NCI-H226 (cell line): ENCODE measurements around the gene RNF112.

ENCODE experiments used
- DNase-seq: peaks from one replicate; pipeline ENCODE4 v3.0.0-alpha.2; 2015

Gene RNF112

DNA sequence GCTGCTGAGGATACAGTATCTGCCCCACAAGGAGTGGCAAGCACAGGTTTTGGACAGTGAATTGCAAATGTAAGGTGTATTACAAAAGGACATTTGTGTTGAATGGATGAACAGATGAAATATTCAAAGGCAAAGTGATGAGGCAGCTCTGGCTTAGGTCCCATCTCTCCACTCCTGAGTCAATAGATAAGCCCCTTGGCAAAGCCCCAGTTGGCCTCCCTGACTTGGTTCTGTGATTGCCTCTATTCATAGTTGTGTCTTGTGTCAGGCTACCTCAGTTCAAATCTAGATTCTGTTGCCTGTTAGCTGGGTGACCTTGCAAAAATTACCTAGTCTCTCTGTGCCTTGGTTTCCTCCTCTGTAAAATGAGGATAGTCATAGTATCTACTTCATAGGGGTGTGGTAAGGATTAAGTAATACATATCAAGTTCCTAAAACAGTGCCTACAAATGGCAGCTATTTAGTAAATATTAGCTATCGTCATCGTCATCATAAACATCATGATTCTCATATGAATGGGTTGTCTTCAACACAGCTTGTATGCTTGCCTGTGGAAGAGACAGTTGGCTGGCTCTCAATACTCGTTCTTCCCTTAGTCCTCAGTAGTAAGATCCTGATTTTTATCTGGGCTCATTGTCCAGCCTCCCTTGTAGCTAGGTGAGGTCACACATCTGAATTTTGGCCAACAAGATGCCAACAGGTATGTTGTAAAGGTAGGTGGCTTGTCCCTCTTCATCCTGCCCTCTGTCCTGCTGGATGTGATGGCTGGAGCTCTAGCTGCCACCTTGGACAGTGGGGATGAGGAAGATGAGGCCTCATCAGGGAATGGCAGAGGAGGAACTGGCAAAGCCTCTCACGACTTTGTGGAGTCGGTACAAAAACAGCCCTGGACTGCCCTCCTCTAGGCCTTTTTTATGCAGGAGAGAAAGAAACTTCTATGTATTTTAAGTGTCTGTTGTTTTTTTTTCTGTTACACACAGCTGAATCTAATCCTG lies 21.9 kb upstream of the RNF112 start:
- DNase-seq: peak; percentile 41

DNA sequence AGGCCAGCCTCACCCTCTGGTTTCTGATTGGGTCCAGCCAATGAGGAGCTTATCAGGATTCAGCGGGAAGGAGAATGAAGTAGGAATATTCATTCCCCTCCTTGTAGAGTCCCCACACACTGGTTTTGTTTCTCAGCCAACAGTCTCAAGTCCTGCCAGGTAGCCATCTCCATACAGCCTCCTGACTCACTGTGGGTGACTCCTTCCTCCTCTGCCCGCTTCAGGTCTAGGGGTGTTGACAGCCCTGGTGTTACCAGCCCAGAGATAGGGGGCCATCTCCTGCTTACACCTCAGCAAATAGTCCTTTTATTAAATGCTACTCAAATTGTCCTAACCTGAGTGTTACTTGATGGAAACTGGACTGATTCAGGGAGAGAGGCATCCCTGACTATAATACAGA lies 20.1 kb upstream of the RNF112 start:
- DNase-seq: no peak

GRCh38 chr17:19391432-19391831 lies 19.6 kb upstream of the RNF112 start:
- no peak for DNase-seq

DNA sequence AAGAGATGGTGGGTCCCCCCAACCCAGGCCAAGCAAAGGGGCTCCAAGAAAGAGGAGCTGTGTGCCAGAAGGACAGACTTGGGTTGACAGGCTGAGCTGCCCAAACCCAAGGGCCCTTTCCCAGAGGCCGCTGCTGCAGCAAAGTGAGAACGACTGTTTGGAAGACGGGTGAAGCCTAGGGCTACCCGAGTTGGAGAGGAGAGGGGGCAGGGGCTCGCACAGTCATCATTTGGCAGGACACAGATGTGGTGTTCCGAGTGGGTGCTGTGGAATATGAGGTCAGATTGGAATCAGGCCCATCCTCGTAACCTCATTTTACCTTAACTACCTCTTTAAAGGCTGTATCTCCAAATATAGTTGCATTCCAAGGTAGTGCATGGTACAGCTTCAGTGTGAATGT lies 18.7 kb upstream of the RNF112 start:
- DNase-seq: no peak

GRCh38 chr17:19397556-19398041 lies 13.4 kb upstream of the RNF112 start:
- no peak for DNase-seq

DNA sequence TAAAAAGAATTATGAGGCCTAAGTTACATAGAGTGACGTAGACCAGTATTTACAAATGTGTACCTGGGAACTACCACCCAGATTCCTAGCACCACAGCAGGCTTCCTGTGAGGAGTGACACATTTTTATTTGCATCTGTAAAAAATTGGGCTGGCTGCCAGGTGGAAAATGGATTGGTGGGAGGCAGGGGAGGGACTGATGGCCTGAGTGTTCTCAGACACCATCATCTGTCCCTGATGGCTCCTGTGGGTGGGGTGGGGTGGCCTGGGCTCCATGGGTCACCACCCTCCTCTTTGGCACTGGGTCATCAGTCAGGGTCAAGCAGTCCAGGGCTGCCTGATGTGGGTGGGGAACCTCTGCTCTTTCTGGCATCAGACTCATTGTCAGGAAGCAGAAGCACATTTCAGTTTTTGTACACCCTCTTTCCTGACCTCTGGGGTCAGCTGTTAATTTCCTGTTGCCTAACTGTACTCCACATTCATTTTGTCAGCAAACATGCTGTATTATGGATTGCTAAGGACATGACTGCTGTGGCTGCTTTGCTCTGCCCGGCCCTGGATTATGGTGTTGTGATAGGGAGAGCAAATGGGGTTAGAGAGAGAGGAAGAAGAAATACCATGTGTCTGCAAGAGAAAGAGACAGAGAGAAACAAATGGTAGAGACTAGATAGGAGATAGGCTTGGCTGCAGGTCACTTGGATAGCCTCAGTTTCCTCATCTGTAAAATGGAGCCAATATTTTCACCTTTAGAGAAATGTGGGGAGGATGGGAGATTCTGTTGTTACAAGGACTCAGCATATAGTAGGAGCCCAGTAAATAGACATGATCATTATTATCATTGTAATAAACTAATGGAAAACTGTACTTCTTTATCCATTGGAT lies 12.5 kb upstream of the RNF112 start:
- DNase-seq: no peak

- DNase-seq: no peak
Observed at GRCh38 chr17:19399750-19400450, 11.1 kb upstream of the RNF112 start.

- DNase-seq: no peak
Observed at GRCh38 chr17:19401321-19402010, 9.6 kb upstream of the RNF112 start.

DNA sequence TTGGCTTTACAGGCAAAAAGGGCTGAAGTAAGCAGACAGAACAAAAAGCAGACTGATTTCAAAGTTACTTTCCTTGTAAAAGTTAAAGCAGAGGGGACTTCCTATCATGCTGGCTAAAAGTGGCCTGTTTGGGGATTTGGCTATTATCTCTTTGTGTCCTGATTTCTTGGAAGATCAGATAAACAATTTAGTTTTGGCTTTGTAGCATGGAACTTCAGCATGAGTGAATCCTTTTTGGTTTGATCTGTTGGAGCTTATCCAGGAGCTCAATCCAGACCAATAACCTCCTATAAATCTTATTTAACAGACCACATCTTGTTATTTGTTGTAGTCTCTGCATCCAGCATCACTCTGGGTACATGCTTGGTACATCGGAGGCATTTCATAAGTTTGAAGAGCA lies 8.9 kb upstream of the RNF112 start:
- no peak for DNase-seq

DNA sequence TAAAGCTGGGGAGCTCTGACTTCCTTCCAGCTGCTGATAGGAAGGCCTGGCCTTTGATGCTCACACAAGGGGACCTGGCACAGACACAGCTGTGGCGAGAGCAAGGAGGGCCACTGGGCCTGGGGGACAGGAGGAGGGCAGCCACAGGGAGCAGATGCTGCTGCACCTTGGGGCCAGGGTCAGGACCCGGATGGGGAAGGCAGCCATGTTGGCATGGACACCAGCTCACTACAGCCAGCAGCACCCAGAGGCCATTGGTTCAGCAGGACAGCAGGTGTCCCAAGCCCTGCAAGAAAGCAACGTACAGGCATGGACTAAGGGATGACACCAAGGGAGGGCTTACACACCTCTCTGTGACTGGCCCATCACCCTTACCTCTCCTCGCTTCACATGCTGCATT lies 8.0 kb upstream of the RNF112 start:
- DNase-seq: no peak

DNA sequence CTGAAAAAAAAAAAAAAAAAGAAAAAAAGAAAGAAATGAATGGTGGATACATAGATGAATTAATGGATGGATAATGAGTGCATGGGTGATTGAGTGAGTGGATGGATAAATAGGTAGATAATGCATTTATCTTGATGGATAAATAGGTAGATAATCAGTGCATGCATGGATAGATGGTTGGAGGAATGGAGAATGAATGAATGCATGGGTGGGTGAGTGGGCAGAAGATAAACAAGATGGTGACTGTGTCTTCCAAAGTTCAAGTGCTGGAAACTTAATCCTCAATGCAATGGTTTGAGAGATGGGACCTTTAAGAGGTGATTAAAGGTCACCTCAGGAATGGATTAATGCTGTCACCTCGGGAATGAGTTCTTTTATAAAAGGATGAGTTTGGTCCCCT lies 6.8 kb upstream of the RNF112 start:
- no peak for DNase-seq

- DNase-seq: no peak
Observed at GRCh38 chr17:19405114-19405513, 5.9 kb upstream of the RNF112 start.

DNA sequence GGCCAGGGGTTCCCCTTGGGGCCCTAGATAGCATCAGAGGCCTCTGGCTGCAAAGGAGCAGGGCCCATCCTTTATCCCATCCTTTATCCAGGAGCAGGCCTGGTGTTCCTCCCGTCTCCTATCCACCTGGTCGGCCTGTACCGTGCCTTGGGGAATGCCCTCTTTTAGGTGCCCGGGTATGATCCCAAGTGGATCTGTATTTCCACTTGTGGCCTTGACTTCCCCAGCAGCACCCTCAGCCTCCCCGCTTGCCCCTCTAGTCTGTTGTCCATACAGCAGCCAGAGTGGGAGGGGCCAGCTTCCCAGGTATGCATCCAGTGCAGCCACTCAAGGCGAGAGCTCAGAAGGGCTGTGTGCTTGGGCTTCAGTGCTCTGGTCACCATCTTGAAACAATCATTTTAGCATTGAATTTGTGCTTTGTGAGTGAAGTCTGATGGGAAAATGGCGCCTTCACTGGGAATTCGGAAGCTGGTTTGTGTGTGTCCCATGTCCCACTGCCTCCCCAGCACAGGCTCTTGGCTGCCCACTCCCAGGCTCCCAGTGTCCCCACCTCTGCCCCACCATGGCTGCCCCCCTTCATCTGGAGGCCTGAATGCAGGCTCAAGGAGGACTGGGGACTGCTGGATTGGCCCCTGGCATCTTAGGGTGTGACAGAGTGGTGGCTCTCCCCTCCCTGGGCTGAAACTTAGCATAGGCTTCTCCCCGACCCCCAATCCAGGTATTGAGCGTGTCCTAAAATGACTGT lies 3.3 kb upstream of the RNF112 start:
- DNase-seq: no peak

GRCh38 chr17:19408346-19408710 lies 2.7 kb upstream of the RNF112 start:
- DNase-seq: no peak

DNA sequence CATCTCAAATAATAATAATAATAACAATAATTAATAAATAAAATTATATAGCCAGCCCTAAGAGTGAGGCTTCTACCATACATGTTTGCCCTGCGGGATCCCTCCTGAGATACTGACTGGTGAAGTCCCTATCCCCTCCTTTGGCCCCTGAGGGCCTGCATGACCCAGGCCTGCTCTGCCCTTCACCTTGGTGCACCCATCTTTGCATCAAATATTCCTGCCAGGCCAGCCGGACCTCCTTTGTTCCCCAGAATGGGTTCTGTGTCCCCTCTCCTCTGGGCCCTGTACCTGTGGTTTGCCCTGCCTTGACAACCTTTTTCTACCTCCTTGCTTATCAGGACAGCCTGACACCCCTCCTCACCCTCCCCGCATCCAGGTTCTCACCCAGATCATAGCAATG lies 2.0 kb upstream of the RNF112 start:
- DNase-seq: no peak

DNA sequence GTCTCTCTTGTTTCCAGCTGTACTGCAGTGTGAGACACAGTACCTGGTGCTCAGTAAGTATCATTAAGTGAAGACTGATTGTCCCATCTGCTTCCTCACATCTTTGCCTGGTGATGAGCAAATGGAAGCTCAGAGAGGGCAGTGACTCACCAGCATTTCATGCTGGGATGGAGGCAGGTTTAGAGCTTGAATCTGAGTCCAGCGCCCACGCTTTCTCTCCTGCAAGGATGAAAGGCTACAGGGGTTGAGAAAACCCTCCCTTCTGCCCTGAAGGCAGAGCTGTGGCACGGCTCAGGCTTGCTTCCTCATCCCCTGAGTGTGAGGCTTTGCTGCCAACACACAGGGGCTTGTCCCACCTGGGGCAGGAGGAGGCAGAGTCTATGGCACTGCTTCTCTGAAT lies 1.5 kb upstream of the RNF112 start:
- peak; percentile 95 for DNase-seq

DNA sequence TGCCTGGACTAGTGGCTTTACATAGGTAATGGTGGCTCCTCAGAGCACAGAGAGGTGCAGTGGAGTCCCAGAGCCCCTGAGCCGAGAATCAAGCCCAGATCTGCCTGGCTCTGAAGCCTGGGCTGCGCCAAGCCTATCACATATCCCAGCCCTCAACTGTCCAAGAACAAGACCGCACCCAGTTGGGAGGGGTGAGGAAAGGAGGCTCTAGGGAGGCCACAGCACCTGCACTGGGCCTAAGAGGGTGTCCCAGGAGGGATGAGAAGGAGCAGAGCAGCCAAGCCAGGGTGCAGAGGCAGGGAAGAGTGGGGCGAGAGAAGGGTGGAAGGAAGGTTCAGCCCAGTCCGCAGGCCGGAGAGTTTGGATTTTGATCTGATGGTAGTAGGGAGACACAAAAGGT lies 941 bp upstream of the RNF112 start:
- no peak for DNase-seq

DNA sequence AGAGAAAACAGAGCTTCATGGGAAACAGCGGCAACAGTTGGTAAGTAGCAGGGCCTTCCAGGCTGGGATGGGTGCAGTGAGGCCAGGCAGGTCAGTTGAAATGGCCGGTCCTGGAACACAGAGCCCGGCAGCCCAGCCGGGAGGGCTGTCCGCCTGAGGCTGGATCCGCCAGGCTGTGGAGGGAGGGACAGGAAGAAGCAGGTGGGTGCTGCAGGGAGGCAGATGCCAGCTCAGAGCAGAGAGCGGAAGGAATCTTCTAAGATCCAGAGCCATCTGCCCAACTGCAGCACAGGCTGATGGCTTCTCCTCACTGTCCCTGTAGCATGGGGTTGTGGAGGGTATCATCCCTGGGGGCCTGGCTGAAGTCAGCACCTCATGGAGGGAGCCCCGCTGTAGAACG lies 599 bp downstream of the RNF112 start:
- DNase-seq: no peak

GRCh38 chr17:19412510-19412909 lies 1.5 kb downstream of the RNF112 start:
- no peak for DNase-seq

DNA sequence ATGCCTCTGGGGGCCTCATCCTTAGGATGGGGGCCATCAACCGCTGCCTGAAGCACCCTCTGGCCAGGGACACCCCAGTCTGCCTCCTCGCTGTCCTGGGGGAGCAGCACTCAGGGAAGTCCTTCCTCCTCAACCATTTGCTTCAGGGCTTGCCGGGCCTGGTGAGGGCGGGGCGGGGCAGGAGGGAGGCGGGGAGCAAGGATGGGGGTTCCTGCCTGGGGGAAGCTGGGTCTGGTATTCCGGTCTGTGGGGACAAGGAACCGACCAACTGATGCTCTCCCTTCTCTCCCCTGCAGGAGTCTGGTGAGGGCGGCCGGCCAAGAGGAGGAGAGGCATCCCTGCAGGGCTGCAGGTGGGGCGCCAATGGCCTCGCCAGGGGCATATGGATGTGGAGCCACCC lies 2.0 kb downstream of the RNF112 start:
- no peak for DNase-seq

- no peak for DNase-seq
Observed at GRCh38 chr17:19413761-19414160, 2.7 kb downstream of the RNF112 start.
